ENCODE measurements around the gene DNAJC12. TPM values are rescaled to one million over a fixed set of nuclear protein-coding genes. Genes with fewer than 3 reads are reported as not detected.

Gene DNAJC12
- total RNA-seq, 1 experiment from 2014 or later: 2.2 TPM

GRCh38 chr10:67809107-67809506, 28.9 kb downstream of the DNAJC12 start:
- Mint-ChIP-seq H3K36me3 (ENCODE audit: insufficient read depth, unreplicated experiment) (no peaks in the 10 kb centered on the region), H3K27me3 (ENCODE audit: insufficient read depth, unreplicated experiment) (no peaks in the 10 kb centered on the region), H3K4me3 (ENCODE audit: unreplicated experiment) (no peak overlapping the region), H3K9me3 (ENCODE audit: unreplicated experiment) (no peaks in the 10 kb centered on the region), H3K4me1 (ENCODE audit: low read depth, unreplicated experiment) (peaks cover 4% of the 10 kb centered on the region), H3K27ac (ENCODE audit: unreplicated experiment) (no peak overlapping the region)
- H3K4me1 ChIP-seq: peaks cover 5% of the 10 kb centered on the region
- ChIA-PET POLR2A (no interaction called here), CTCF (no interaction called here)
- no peak overlapping the region for H3K4me3 ChIP-seq (ENCODE audit: low read depth, low read length)
- no peak for DNase-seq
- TF ChIP-seq, protein P1, sequence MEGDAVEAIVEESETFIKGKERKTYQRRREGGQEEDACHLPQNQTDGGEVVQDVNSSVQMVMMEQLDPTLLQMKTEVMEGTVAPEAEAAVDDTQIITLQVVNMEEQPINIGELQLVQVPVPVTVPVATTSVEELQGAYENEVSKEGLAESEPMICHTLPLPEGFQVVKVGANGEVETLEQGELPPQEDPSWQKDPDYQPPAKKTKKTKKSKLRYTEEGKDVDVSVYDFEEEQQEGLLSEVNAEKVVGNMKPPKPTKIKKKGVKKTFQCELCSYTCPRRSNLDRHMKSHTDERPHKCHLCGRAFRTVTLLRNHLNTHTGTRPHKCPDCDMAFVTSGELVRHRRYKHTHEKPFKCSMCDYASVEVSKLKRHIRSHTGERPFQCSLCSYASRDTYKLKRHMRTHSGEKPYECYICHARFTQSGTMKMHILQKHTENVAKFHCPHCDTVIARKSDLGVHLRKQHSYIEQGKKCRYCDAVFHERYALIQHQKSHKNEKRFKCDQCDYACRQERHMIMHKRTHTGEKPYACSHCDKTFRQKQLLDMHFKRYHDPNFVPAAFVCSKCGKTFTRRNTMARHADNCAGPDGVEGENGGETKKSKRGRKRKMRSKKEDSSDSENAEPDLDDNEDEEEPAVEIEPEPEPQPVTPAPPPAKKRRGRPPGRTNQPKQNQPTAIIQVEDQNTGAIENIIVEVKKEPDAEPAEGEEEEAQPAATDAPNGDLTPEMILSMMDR (IDR thresholded peaks at IDR 0.05; ENCODE audit: insufficient read depth in 1 of 2, low read depth in 1 of 2, low read length in 1 of 2, severe bottlenecking in 1 of 2, unreplicated experiment in 1 of 2): no peak
- intact Hi-C loops (cut with micrococcal nuclease; ENCODE audit: unreplicated experiment): no loop called here
- no TSS peak for BruUV-seq (replicated peaks)
- no peaks in the 10 kb centered on the region for H3K9me3 ChIP-seq
- no peaks in the 10 kb centered on the region for H3K27me3 ChIP-seq (replicated peaks; ENCODE audit: control insufficient read depth, insufficient read depth, low read length)
- H3K36me3 ChIP-seq (ENCODE audit: control insufficient read depth, insufficient read depth, low read length): no peaks in the 10 kb centered on the region

- H3K4me3 Mint-ChIP-seq (ENCODE audit: unreplicated experiment): no peak overlapping the region
- Histone ChIP-seq H3K36me3 (ENCODE audit: control insufficient read depth, insufficient read depth, low read length) (no peaks in the 10 kb centered on the region), H3K4me1 (peaks cover 9% of the 10 kb centered on the region), H3K27me3 (replicated peaks; ENCODE audit: control insufficient read depth, insufficient read depth, low read length) (no peaks in the 10 kb centered on the region), H3K9me3 (no peaks in the 10 kb centered on the region), H3K4me3 (ENCODE audit: low read depth, low read length) (no peak overlapping the region)
- intact Hi-C loops (cut with micrococcal nuclease; ENCODE audit: unreplicated experiment): no loop called here
- DNase-seq: no peak
- no peaks in the 10 kb centered on the region for H3K27me3 Mint-ChIP-seq (ENCODE audit: insufficient read depth, unreplicated experiment)
- no TSS peak for BruUV-seq (replicated peaks)
- H3K4me1 Mint-ChIP-seq (ENCODE audit: low read depth, unreplicated experiment): peaks cover 8% of the 10 kb centered on the region
- no peaks in the 10 kb centered on the region for H3K36me3 Mint-ChIP-seq (ENCODE audit: insufficient read depth, unreplicated experiment)
- ChIA-PET CTCF (no interaction called here), POLR2A (no interaction called here)
- H3K9me3 Mint-ChIP-seq (ENCODE audit: unreplicated experiment): no peaks in the 10 kb centered on the region
- no peak overlapping the region for H3K27ac Mint-ChIP-seq (ENCODE audit: unreplicated experiment)
- TF ChIP-seq, protein P1 (IDR thresholded peaks at IDR 0.05; ENCODE audit: insufficient read depth in 1 of 2, low read depth in 1 of 2, low read length in 1 of 2, severe bottlenecking in 1 of 2, unreplicated experiment in 1 of 2): no peak
Observed at GRCh38 chr10:67808704-67809103, 29.3 kb downstream of the DNAJC12 start.

DNA sequence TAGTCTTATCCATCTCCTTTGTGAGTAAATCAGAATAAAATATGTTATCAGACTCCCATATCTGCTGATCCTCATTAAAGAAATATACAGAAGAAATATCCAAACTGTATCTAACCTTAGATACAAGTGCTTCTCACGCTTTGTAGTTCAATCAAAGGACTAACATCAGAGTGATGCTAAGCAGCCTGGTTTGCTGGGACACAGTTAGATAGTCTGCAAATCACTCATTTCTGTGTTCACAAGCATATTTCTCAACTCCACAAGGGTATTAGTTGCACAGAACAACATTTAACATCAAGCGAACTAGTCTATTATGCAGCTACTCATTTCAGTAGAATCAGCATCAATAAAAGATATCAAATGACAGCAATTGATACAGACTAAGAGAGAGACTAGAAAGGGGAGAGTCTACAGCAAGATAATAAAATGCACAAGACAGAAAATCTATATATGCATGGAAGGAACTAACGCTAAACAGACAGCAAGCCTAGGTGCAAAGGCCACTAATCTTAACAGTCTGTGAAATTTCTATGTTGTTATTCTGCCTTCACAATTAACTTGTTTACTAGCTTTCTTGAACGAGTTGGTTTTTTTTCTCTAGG, 30.0 kb downstream of the DNAJC12 start:
- Mint-ChIP-seq H3K27me3 (ENCODE audit: insufficient read depth, unreplicated experiment) (no peaks in the 10 kb centered on the region), H3K4me1 (ENCODE audit: low read depth, unreplicated experiment) (peaks cover 15% of the 10 kb centered on the region), H3K4me3 (ENCODE audit: unreplicated experiment) (no peak overlapping the region), H3K9me3 (ENCODE audit: unreplicated experiment) (no peaks in the 10 kb centered on the region), H3K27ac (ENCODE audit: unreplicated experiment) (no peak overlapping the region), H3K36me3 (ENCODE audit: insufficient read depth, unreplicated experiment) (no peaks in the 10 kb centered on the region)
- no peak overlapping the region for H3K4me3 ChIP-seq (ENCODE audit: low read depth, low read length)
- CTCF ChIA-PET: interaction anchor here (0.6 kb wide), 1 partner anchor 20 kb away, joined by 3 read pairs; no protein-coding TSS in a partner anchor
- H3K27me3 ChIP-seq (replicated peaks; ENCODE audit: control insufficient read depth, insufficient read depth, low read length): no peaks in the 10 kb centered on the region
- POLR2A ChIA-PET: no interaction called here
- peaks cover 17% of the 10 kb centered on the region for H3K4me1 ChIP-seq
- no peak for DNase-seq
- TF ChIP-seq, protein P1 (IDR thresholded peaks at IDR 0.05; ENCODE audit: insufficient read depth in 1 of 2, low read depth in 1 of 2, low read length in 1 of 2, severe bottlenecking in 1 of 2, unreplicated experiment in 1 of 2): no peak
- H3K9me3 ChIP-seq: no peaks in the 10 kb centered on the region
- H3K36me3 ChIP-seq (ENCODE audit: control insufficient read depth, insufficient read depth, low read length): no peaks in the 10 kb centered on the region
- intact Hi-C loops (cut with micrococcal nuclease; ENCODE audit: unreplicated experiment): no loop called here
- no TSS peak for BruUV-seq (replicated peaks)
